HG03159 (cell line): Measurements from ENCODE around the gene BPIFB1.

Experiments
- ATAC-seq: cut with Tn5 transposase; IDR thresholded peaks from one replicate; pipeline ENCODE4 v1.9.1; 2021; ENCODE audit warnings: mild to moderate bottlenecking, moderate library complexity; ENCODE audit not compliant: unreplicated experiment

Gene BPIFB1

DNA sequence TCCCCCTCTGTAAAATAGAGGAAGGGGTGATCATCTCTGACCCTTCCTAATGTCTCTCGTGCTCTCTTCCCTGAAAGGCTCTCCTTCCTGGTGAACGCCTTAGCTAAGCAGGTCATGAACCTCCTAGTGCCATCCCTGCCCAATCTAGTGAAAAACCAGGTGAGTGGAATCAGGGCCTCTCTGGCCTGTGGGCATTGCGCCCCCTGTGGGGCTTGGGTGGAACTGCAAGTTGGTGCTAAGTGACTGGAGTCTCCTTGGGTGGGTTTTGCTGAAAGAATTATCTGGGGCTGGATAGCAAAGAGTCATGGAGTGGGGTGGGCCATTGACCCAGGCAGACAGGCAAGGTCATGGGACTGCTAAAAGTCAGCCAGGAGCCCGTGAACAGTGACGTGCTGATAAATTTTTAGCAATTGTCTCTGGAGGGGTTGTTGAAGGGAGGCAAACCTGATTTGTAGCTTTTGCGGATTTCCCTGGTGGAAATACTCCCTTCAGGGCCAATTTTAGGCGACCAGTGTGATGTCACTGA lies 8.9 kb downstream of the BPIFB1 start:
- ATAC-seq = no peak

- no peak for ATAC-seq
Observed at GRCh38 chr20:33296206-33296605, 13.2 kb downstream of the BPIFB1 start.

DNA sequence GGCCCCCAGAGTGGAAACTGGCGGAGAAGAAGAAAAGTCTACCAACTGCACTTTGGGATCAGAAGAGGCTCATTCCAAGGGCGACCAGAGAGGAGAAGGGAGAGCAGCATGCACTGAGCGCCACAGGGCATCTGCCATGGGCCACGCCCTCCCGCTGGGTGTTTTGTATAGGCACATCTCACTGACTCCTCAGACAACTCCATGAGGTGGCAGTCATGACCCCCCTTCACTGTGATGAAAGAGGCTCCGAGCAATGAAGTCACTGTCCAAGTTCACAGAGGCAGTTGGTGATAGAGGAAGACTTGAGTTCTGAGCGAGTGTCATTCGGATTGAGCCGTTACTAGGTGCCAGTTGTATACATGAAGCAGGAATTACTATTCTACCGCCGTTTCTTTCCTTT lies 15.4 kb downstream of the BPIFB1 start:
- ATAC-seq = no peak

DNA sequence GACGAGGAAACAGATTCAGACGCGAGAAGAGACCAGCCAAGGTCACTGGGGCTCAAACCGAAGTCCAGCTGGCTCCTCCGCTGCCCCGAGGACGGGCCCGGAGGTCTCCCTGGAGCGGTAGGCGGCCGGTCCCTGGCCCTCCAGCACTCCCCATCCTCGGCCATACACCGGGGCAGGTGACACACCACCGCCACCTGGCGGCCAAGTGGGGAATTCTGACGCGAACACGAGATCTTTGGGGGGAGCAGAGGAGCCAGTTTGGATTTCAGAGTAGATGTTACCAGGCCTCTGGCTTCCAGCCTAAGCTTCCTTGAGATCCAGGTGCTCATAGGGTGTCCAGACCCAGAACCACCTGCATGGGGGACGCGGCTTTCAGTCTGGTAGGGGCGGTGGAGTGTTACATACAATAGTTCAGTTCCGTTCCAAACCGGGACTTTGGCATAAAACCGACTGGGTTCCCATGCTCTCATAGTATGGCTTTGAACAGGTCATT lies 16.1 kb downstream of the BPIFB1 start:
- ATAC-seq = no peak

DNA sequence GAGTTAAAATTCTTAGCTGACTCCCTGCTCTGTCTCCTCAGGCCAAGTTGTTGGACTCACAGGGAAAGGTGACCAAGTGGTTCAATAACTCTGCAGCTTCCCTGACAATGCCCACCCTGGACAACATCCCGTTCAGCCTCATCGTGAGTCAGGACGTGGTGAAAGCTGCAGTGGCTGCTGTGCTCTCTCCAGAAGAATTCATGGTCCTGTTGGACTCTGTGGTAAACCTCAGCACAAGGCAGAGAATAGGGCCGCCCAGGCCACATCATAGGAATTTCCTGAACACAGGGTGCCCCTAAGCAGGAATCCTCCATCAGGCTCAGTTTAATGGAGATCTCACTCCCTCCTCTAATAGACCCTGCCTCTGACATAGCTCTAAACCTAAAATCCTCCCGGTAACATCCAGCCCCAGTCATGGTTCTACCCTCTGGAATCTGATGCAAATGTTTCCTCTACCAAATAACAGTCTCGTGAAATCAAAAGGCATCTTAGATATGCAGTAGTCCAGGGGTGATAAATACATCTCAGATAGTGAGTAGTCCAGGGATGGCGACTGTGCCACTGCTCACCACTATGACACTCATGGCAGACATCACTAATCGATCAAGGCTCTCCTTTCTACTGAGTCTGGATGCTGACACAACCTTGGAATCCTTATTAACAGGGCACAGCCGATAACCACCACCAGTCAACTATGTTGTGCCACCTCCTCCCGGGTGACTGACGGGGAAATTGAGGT lies 18.3 kb downstream of the BPIFB1 start:
- ATAC-seq = no peak

DNA sequence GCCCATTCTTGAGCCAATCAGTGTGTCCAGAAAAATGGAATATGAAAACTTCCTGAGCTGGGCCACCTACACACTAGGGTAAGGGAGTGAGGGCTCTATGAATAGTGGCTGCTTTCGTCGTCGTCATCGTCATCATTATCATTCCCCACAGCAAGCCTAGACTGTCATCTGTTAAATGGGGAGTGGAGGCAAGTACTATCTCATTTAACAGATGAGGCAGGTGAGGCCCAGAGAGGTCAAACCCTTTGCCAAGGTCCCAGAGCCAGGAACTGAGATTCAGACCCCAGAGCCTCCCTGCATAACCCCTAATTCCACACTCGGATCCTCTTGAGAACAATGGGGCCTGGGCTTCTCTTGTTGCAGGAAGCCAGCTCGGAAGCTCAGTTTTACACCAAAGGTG lies 20.6 kb downstream of the BPIFB1 start:
- ATAC-seq = no peak

- no peak for ATAC-seq
Observed at GRCh38 chr20:33304046-33304445, 21.0 kb downstream of the BPIFB1 start.

DNA sequence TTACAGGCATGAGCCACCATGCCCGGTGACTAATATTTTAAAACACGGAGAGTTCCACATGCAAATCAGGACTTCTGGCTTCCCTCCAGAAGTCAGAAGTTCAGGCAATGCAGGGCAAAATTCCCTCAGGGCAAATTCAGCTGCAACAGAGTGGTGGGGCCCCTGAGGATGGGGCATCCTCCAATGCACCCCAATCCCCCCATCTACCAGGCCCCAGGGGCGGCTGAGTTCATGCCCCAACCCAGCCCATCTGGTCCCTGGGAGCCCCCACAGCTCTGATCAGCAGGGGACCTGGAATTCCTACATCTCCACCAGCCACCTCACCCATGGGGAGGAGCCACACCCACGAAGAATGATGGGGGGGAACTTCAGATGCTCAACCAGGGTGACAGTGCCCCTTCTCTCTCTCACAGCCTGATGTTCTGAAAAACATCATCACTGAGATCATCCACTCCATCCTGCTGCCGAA lies 22.6 kb downstream of the BPIFB1 start:
- ATAC-seq = no peak

DNA sequence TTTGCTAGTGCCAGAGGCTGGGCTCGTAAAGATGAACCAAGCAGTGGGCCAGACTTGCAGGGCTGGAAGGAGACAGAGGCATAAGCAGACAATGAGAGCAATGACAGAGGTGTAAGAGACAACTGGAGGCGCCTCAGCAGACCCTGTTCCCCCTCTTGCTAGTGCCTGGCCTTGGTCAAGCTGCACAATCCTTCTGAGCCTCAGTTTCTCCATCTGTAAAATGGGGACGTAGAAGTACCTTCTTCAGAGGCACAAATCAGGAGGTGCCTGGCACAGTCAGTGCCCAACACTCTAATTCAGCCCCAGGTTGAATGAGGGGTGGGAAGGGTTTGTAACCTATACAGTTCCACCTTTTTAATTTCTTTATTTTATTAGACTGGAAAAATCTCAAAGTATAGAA lies 23.2 kb downstream of the BPIFB1 start:
- ATAC-seq = no peak

DNA sequence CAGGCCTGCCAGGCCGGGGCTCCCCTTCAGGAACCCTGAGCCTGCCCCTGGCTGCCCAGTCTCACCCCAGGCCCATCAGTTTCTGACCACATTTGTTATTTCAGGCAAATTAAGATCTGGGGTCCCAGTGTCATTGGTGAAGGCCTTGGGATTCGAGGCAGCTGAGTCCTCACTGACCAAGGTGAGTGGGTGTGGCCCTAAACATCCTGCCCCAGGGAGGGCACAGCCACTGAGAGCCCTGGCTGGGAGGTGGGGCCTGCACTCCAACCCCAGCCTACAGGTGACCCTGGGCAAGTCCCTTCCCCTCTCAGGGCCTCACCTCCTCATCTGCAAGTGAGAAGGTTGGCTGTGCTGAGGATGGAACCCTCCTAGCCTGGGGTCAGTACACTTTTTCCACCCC lies 23.8 kb downstream of the BPIFB1 start:
- ATAC-seq = no peak

DNA sequence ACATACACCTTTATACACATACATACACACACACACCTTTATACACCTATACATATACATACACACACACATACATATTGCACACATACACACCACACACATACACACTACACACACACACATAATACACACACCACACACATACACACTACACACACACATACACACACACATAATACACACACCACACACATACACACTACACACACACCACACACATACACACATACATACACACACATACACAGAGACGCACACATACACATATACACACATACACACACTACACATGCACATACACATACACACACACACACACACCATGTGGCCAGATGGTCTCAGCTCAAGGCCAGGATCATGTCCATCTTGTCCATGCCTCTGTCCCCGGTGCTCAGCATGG lies 25.7 kb downstream of the BPIFB1 start:
- no peak for ATAC-seq

GRCh38 chr20:33309631-33310030 lies 26.6 kb downstream of the BPIFB1 start:
- ATAC-seq = no peak

GRCh38 chr20:33310327-33310899 lies 27.4 kb downstream of the BPIFB1 start:
- no peak for ATAC-seq

GRCh38 chr20:33311011-33311410 lies 28.0 kb downstream of the BPIFB1 start:
- ATAC-seq = no peak

DNA sequence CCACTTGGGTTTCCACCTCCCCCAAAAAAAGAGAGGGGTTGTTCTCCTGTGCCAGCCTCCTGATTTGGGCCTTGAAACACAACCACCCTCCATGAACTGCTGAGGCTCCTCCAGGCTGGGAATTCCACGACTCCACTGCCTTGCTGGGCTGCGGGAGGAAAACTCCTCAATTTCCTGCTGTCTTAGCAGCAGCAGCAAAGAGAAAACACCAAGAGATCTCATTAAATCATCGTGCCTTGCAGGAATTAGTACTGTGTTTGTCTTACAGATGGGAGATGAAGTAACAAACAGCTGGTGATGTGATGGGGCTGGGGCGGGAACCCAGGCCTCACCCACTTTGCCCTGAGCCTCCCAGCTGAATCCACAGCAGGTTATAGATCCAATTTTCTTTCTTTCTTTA lies 29.0 kb downstream of the BPIFB1 start:
- no peak for ATAC-seq

DNA sequence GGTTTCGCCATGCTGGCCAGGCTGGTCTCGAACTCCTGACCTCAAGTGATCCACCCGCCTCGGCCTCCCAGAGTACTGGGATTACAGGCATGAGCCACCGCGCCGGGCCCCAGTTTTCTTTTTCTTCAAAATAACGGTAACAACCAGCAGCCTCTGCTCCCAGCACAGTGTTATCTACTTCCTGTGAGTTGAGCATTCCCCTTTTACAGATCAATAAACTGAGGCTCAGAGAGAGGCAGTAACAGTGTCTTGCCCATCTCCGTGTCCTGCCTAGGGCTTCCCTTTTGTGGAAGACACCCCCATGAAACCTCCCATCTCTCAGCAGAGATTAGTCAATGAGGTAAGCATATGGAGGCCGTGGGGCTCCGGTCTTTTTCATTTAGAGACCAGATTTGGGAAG lies 29.6 kb downstream of the BPIFB1 start:
- ATAC-seq = no peak

- no peak for ATAC-seq
Observed at GRCh38 chr20:33313686-33314314, 30.8 kb downstream of the BPIFB1 start.

- no peak for ATAC-seq
Observed at GRCh38 chr20:33316343-33316742, 33.3 kb downstream of the BPIFB1 start.

- ATAC-seq = no peak
Observed at GRCh38 chr20:33316958-33317357, 33.9 kb downstream of the BPIFB1 start.

DNA sequence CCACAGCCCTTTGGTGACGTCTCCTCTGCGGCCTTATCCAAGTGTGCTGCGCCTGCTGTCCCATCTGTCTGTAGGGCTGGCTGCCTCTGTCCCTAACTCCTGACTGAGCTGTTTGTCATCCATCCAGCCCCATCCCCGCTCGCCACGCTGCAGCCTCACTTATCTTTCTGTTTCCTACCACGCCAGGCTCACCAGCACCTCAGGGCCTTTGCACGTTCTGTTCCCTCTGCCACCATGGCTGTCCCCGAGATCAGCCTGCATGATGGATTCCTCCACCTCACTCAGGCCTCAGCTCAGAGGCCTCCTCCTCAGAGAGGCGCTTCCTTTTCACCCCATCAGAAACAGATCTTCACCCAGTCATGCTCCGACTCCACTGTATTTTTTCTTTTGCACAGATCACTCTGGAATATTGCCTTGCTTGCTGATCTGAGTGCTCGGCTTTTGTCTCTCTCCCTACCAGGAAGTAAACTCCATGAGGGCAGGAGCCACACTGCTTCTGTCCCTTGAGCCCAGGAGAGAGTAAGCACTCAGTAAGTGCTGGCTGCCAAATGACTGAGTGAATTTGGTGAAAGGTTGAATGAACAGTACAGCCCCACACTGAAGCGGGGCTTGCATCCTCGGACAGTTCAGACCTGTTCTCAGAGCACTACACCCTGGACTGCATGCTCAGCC lies 34.5 kb downstream of the BPIFB1 start:
- ATAC-seq = no peak

- no peak for ATAC-seq
Observed at GRCh38 chr20:33318096-33318429, 35.0 kb downstream of the BPIFB1 start.
